CD8-positive, alpha-beta memory T cell (primary cell): ENCODE results near the gene FANCC. TPM values are rescaled to one million over a fixed set of nuclear protein-coding genes. Genes with fewer than 3 reads are reported as not detected.
A peak's percentile ranks its signal among the peaks of the same experiment; 100 is the strongest.
"Not testable (repeated sequence)": the region's sequence is repeated elsewhere in the genome, so short reads cannot be mapped to it uniquely, and the experiment has no call there.

Source experiments
- CTCF ChIA-PET: fragments of 350-600 bp; sonication (Branson Sonifier 250); formaldehyde crosslinking; loops from one replicate; lab custom pipeline; 2021; ENCODE audit warnings: antibody characterized with exemption; lab: Charles Lee
- POLR2A ChIA-PET: fragments of 350-600 bp; sonication (Branson Sonifier 250); formaldehyde crosslinking; loops from one replicate; lab custom pipeline; 2021; ENCODE audit warnings: antibody characterized with exemption; lab: Charles Lee
- DNase-seq, 5 donors: peaks; one replicate each; pipeline versions ENCODE4 v3.0.0 to v3.0.0-alpha.2; 2020 to 2022; ENCODE audit warnings: mixed read lengths in 1 of 5
- H3K27ac ChIP-seq: one replicate; pipeline ENCODE4 v1.7.0; 2013; ENCODE audit warnings: low read depth, mild to moderate bottlenecking, low read length, moderate library complexity
- H3K27me3 ChIP-seq: 2 replicates; pipeline ENCODE4 v1.7.0; 2013; ENCODE audit warnings: low read length, mild to moderate bottlenecking; ENCODE audit not compliant: insufficient read depth, poor library complexity, severe bottlenecking
- H3K36me3 ChIP-seq: 2 replicates; pipeline ENCODE4 v1.7.0; 2013; ENCODE audit warnings: mild to moderate bottlenecking, low read length, moderate library complexity; ENCODE audit not compliant: insufficient read depth
- H3K4me1 ChIP-seq: 2 replicates; pipeline ENCODE4 v1.7.0; 2013; ENCODE audit warnings: mild to moderate bottlenecking, low read length, moderate library complexity; ENCODE audit not compliant: insufficient read depth
- H3K4me3 ChIP-seq: 2 replicates; pipeline ENCODE4 v1.7.0; 2013; ENCODE audit warnings: mild to moderate bottlenecking, low read length
- H3K9me3 ChIP-seq: 2 replicates; pipeline ENCODE4 v1.7.0; 2013; ENCODE audit warnings: mild to moderate bottlenecking, low read length
- H3K27ac Mint-ChIP-seq, 8 donors: one replicate each; pipeline ENCODE4 v1.8.0; 2020 to 2021; ENCODE audit warnings: mixed read lengths in 8 of 8, mild to moderate bottlenecking in 6 of 8, inconsistent platforms in 3 of 8, moderate library complexity in 3 of 8
- H3K27me3 Mint-ChIP-seq, 2 donors: one replicate each; pipeline ENCODE4 v1.8.0; 2020 to 2021; ENCODE audit warnings: mixed read lengths in 2 of 2, mild to moderate bottlenecking in 1 of 2, moderate library complexity in 1 of 2
- H3K36me3 Mint-ChIP-seq, 3 donors: one replicate each; pipeline ENCODE4 v1.8.0; 2020 to 2021; ENCODE audit warnings: mixed read lengths in 3 of 3, inconsistent platforms in 1 of 3, mild to moderate bottlenecking in 1 of 3
- H3K4me1 Mint-ChIP-seq, 3 donors: one replicate each; pipeline ENCODE4 v1.8.0; 2020 to 2021; ENCODE audit warnings: mixed read lengths in 3 of 3, inconsistent platforms in 1 of 3, mild to moderate bottlenecking in 1 of 3
- H3K4me3 Mint-ChIP-seq, 7 donors: one replicate each; pipeline ENCODE4 v1.8.0; 2020 to 2021; ENCODE audit warnings: mixed read lengths in 7 of 7, mild to moderate bottlenecking in 6 of 7, moderate library complexity in 4 of 7, inconsistent platforms in 2 of 7
- H3K9me3 Mint-ChIP-seq, 5 donors: one replicate each; pipeline ENCODE4 v1.8.0; 2020 to 2022; ENCODE audit warnings: mixed read lengths in 5 of 5, mild to moderate bottlenecking in 3 of 5, moderate library complexity in 2 of 5, inconsistent platforms in 1 of 5
- polyA plus RNA-seq: library from polyadenylated mRNA; unstranded; fragments of 300-500 nt; fragmentation: Illumina TruSeq; gene quantifications from one replicate; pipeline ENCODE4 v1.2.3, GENCODE V29; 2021
- total RNA-seq, 2 experiments: library from RNA; stranded (reverse); gene quantifications; one replicate each; pipeline ENCODE4 v1.2.3, GENCODE V29; 2021

The FANCC gene
- total and polyA plus RNA-seq, 3 experiments from 2014 or later = 2.7 to 18.5 (median 18.0) TPM

- Mint-ChIP-seq H3K27ac (no peak overlapping the region), H3K27me3 (peaks cover 0 to 1% of the 10 kb centered on the region in 2 donors), H3K4me3 (no peak overlapping the region), H3K4me1 (peaks cover 0 to 8% (median 7%) of the 10 kb centered on the region in 3 donors), H3K36me3 (peaks cover 0 to 4% (median 0%) of the 10 kb centered on the region in 3 donors), H3K9me3 (no peaks in the 10 kb centered on the region)
- Histone ChIP-seq H3K27ac (no peak overlapping the region), H3K27me3 (no peaks in the 10 kb centered on the region), H3K4me1 (peaks cover 8% of the 10 kb centered on the region), H3K4me3 (no peak overlapping the region), H3K9me3 (no peaks in the 10 kb centered on the region), H3K36me3 (no peaks in the 10 kb centered on the region)
- no peak for DNase-seq
- CTCF ChIA-PET = no interaction called here
- POLR2A ChIA-PET = no interaction called here
These were observed 10.0 kb downstream of the FANCC start for GRCh38 chr9:95307538-95307937.

DNA sequence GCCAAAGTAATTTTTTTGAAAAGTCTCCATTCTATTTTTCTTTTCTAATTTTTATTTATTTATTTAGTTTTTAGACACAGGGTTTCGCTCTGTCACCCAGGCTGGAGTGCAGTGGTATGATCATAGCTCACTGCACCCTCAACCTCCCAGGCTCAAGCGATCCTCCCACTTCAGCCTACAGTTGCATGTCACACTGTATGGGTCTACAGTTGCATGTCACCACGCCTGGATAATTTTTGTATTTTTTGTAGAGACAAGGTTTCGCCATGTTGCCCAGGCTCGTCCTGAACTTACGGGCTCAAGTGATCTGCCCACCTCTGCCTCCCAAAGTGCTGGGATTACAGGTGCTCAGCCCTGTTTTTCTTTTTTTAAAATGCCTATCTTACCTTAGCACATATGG lies 10.7 kb downstream of the FANCC start:
- Mint-ChIP-seq H3K36me3 (peaks cover 0 to 2% (median 0%) of the 10 kb centered on the region in 3 donors), H3K4me1 (peaks cover 2 to 8% (median 7%) of the 10 kb centered on the region in 3 donors), H3K27ac (no peak overlapping the region), H3K27me3 (no peaks in the 10 kb centered on the region), H3K9me3 (no peaks in the 10 kb centered on the region), H3K4me3 (no peak overlapping the region)
- Histone ChIP-seq H3K9me3 (no peaks in the 10 kb centered on the region), H3K4me3 (no peak overlapping the region), H3K27ac (no peak overlapping the region), H3K36me3 (no peaks in the 10 kb centered on the region), H3K27me3 (no peaks in the 10 kb centered on the region), H3K4me1 (peaks cover 8% of the 10 kb centered on the region)
- POLR2A ChIA-PET = no interaction called here
- CTCF ChIA-PET = no interaction called here
- DNase-seq = no peak

- Mint-ChIP-seq H3K4me1 (peaks cover 2 to 8% (median 7%) of the 10 kb centered on the region in 3 donors), H3K36me3 (peaks cover 0 to 2% (median 0%) of the 10 kb centered on the region in 3 donors)
These were observed 11.6 kb downstream of the FANCC start for GRCh38 chr9:95305770-95306492.

DNA sequence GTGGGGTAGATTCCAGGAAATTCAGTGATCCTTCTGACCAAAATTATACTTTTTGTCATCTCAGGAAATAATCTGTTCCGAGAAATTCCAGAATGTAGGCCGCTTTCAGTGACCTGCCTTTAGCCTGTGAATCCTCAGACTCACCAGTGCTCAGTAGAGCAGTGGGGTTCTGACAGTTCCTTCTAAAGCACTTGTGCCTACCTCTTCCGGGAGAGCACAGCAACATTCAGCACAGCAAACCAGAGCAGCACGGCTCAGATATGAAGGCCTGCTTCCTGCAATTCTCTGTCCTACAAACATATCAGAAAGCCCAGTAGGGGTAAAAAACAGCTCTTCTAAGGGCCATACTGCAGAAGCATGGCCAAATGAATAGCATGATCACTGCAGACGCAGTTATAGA lies 15.0 kb downstream of the FANCC start:
- H3K9me3 Mint-ChIP-seq = no peaks in the 10 kb centered on the region
- no peak for DNase-seq
- no peak overlapping the region for H3K27ac ChIP-seq

More at GRCh38 chr9:95305770-95306492, 11.6 kb downstream of the FANCC start:
- DNase-seq = no peak
- POLR2A ChIA-PET = no interaction called here
- no peak overlapping the region for H3K27ac Mint-ChIP-seq
- Histone ChIP-seq H3K4me1 (peaks cover 8% of the 10 kb centered on the region), H3K36me3 (no peaks in the 10 kb centered on the region), H3K27ac (no peak overlapping the region), H3K9me3 (no peaks in the 10 kb centered on the region), H3K27me3 (no peaks in the 10 kb centered on the region), H3K4me3 (no peak overlapping the region)
- no peaks in the 10 kb centered on the region for H3K27me3 Mint-ChIP-seq
- H3K4me3 Mint-ChIP-seq = no peak overlapping the region
- no peaks in the 10 kb centered on the region for H3K9me3 Mint-ChIP-seq
- CTCF ChIA-PET = interaction anchor here (0.6 kb wide), 1 partner anchor 1044 kb away, joined by 3 read pairs; no protein-coding TSS in a partner anchor

GRCh38 chr9:95297760-95298159 lies 19.7 kb downstream of the FANCC start:
- ChIA-PET CTCF (interaction anchor here (1.1 kb wide), 1 partner anchor 12 kb away, joined by 3 read pairs; no protein-coding TSS in a partner anchor), POLR2A (no interaction called here)
- DNase-seq = no peak
- H3K27me3 ChIP-seq = no peaks in the 10 kb centered on the region
- no peak overlapping the region for H3K4me3 ChIP-seq
- Mint-ChIP-seq H3K27ac (no peak overlapping the region), H3K36me3 (no peaks in the 10 kb centered on the region), H3K4me1 (peaks cover 0 to 2% (median 0%) of the 10 kb centered on the region in 3 donors), H3K9me3 (no peaks in the 10 kb centered on the region), H3K4me3 (no peak overlapping the region), H3K27me3 (no peaks in the 10 kb centered on the region)
- no peak overlapping the region for H3K27ac ChIP-seq
- H3K36me3 ChIP-seq = no peaks in the 10 kb centered on the region
- no peaks in the 10 kb centered on the region for H3K9me3 ChIP-seq
- H3K4me1 ChIP-seq = no peaks in the 10 kb centered on the region

More for the DNA sequence above, 15.0 kb downstream of the FANCC start:
- Mint-ChIP-seq H3K4me3 (no peak overlapping the region), H3K27ac (peak overlapping the region in 1 of 8 donors; percentile 66), H3K27me3 (no peaks in the 10 kb centered on the region), H3K36me3 (peaks cover 0 to 2% (median 0%) of the 10 kb centered on the region in 3 donors), H3K4me1 (peaks cover 2 to 8% (median 7%) of the 10 kb centered on the region in 3 donors)
- ChIA-PET CTCF (no interaction called here), POLR2A (no interaction called here)
- peaks cover 8% of the 10 kb centered on the region for H3K4me1 ChIP-seq
- H3K36me3 ChIP-seq = no peaks in the 10 kb centered on the region
- no peak overlapping the region for H3K4me3 ChIP-seq
- no peaks in the 10 kb centered on the region for H3K9me3 ChIP-seq
- no peaks in the 10 kb centered on the region for H3K27me3 ChIP-seq

DNA sequence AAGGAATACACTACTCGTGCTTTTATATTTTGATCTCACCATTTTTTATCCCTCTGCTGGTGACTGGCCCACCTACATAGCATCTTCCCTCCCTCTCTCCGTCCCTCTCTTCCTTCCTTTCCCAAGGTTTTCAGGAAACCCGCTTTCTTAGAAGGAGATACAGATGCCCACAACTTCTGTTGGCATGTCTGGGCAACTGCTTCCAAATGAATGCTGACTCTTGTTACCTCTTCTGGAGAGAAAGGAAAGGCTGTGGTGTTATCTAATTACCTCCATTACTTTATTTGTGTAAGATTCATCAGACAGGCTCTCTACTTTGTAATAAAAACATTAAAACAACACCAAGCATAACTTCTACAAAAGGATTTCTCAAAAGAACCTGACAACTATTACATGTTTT lies 20.2 kb downstream of the FANCC start:
- Mint-ChIP-seq H3K4me3 (no peak overlapping the region), H3K9me3 (no peaks in the 10 kb centered on the region), H3K27ac (peak overlapping the region in 1 of 8 donors; percentile 9), H3K27me3 (no peaks in the 10 kb centered on the region), H3K36me3 (no peaks in the 10 kb centered on the region), H3K4me1 (no peaks in the 10 kb centered on the region)
- Histone ChIP-seq H3K4me3 (no peak overlapping the region), H3K27me3 (no peaks in the 10 kb centered on the region), H3K27ac (no peak overlapping the region), H3K9me3 (no peaks in the 10 kb centered on the region), H3K36me3 (no peaks in the 10 kb centered on the region), H3K4me1 (no peaks in the 10 kb centered on the region)
- ChIA-PET POLR2A (no interaction called here), CTCF (no interaction called here)
- no peak for DNase-seq

- CTCF ChIA-PET = no interaction called here
- Mint-ChIP-seq H3K27me3 (no peaks in the 10 kb centered on the region), H3K27ac (no peak overlapping the region), H3K36me3 (peaks cover 0 to 3% (median 2%) of the 10 kb centered on the region in 3 donors), H3K4me1 (no peaks in the 10 kb centered on the region), H3K4me3 (no peak overlapping the region), H3K9me3 (peaks cover 0 to 3% (median 0%) of the 10 kb centered on the region in 5 donors)
- H3K4me3 ChIP-seq = no peak overlapping the region
- H3K27ac ChIP-seq = no peak overlapping the region
- H3K9me3 ChIP-seq = no peaks in the 10 kb centered on the region
- no peaks in the 10 kb centered on the region for H3K36me3 ChIP-seq
- H3K27me3 ChIP-seq = no peaks in the 10 kb centered on the region
- no peak for DNase-seq
- no peaks in the 10 kb centered on the region for H3K4me1 ChIP-seq
- POLR2A ChIA-PET = no interaction called here
These were observed 20.7 kb downstream of the FANCC start for GRCh38 chr9:95296761-95297160.

DNA sequence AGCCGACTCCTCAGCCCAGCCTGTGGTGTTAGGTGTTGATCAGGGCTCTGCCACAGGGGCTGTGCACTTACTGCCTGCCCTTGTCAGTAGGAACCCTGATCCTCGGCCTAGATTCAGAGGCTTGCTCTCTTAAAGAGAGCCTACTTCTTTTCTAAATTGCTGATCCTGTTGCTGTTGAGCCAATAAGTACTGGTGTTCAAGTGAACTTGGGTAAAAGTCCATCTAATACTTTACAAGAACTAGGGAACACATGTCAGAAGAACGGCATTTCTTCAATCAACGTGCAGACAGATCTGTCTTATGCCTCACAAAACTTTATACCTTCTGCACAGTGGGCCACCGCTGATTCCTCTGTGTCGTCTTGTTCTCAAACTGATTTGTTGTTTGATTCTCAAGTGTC lies 24.2 kb downstream of the FANCC start:
- DNase-seq, H3K27me3 Mint-ChIP-seq, H3K27ac ChIP-seq, H3K4me3 ChIP-seq, H3K27ac Mint-ChIP-seq, H3K27me3 ChIP-seq, H3K4me1 Mint-ChIP-seq, POLR2A ChIA-PET, H3K36me3 ChIP-seq, CTCF ChIA-PET, H3K9me3 Mint-ChIP-seq, H3K4me1 ChIP-seq, H3K4me3 Mint-ChIP-seq, H3K9me3 ChIP-seq: not testable (repeated sequence)
- H3K36me3 Mint-ChIP-seq = peaks cover 0 to 10% (median 2%) of the 10 kb centered on the region in 3 donors
